KOPT-K1 (cell line): ENCODE data around the gene KCNJ6.
"Not testable (repeated sequence)": the region's sequence is repeated elsewhere in the genome, so short reads cannot be mapped to it uniquely, and the experiment has no call there.

ENCODE experiments used
- H3K27ac ChIP-seq: fragments of 200-600 bp; sonication (generic); 2 replicates; pipeline ENCODE4 v1.5.1; 2016; ENCODE audit warnings: antibody characterized with exemption, mild to moderate bottlenecking, low read depth, low read length; ENCODE audit not compliant: poor library complexity, severe bottlenecking
- H3K36me3 ChIP-seq: fragments of 200-600 bp; sonication (generic); 2 replicates; pipeline ENCODE4 v1.5.1; 2017; ENCODE audit warnings: antibody characterized with exemption, mild to moderate bottlenecking, low read length, moderate library complexity; ENCODE audit not compliant: insufficient read depth
- H3K9me3 ChIP-seq: fragments of 200-600 bp; sonication (generic); 2 replicates; pipeline ENCODE4 v1.5.1; 2017; ENCODE audit warnings: antibody characterized with exemption, low read length, mild to moderate bottlenecking; ENCODE audit not compliant: insufficient read depth, poor library complexity, severe bottlenecking

The KCNJ6 gene

GRCh38 chr21:37619464-37619974 is 296.7 kb downstream of the KCNJ6 start:
- Histone ChIP-seq H3K36me3 (no peaks in the 10 kb centered on the region), H3K9me3 (no peaks in the 10 kb centered on the region), H3K27ac (no peak overlapping the region)

GRCh38 chr21:37618081-37618480 is 298.2 kb downstream of the KCNJ6 start:
- no peaks in the 10 kb centered on the region for H3K36me3 ChIP-seq
- no peaks in the 10 kb centered on the region for H3K9me3 ChIP-seq
- H3K27ac ChIP-seq = no peak overlapping the region

DNA sequence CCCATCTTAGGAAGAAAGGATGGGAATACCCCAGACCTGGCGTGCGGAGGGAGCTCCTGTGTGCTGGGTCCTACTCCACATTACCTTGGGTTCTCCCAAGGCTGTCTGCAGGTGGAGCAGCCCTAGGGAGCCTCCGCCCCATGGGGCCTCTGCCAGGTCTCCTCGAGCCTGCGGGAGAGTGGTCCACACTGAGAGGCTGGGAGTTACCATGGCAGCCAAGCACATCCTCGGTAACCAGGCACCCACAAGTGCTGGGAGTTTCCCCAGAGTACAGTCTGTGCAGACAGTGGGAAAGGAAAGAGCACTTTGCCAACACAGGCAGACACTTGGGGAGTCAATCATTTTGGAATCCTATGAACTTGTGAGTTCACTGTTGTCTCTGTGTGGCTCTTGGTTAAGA is 300.3 kb downstream of the KCNJ6 start:
- Histone ChIP-seq H3K27ac (no peak overlapping the region), H3K9me3 (no peaks in the 10 kb centered on the region), H3K36me3 (no peaks in the 10 kb centered on the region)

GRCh38 chr21:37614351-37614875 is 301.8 kb downstream of the KCNJ6 start:
- H3K36me3 ChIP-seq = no peaks in the 10 kb centered on the region
- no peak overlapping the region for H3K27ac ChIP-seq
- H3K9me3 ChIP-seq = no peaks in the 10 kb centered on the region

DNA sequence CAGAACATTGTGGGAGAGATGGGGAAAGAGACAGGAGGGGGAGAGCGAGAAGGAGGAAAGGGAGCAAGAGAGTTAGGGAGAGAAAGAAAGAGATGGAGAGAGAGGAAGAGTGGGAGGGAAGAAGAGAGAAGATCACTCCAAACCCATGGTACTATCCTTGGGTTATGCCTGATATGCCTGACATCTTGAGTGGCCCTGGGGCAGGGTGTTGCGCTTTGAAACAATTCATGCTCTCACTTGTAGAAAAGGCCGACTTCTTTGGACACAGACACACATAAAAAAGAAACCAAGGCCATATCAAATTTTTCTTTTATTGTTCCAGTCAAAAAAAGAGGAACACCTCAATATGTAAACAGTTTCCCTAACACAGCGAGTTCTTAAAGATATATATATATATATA is 309.2 kb downstream of the KCNJ6 start:
- Histone ChIP-seq H3K36me3 (no peaks in the 10 kb centered on the region), H3K27ac (no peak overlapping the region)

GRCh38 chr21:37606549-37606948 is 309.7 kb downstream of the KCNJ6 start:
- no peaks in the 10 kb centered on the region for H3K9me3 ChIP-seq
- H3K27ac ChIP-seq = no peak overlapping the region
- no peaks in the 10 kb centered on the region for H3K36me3 ChIP-seq

More for the DNA sequence above, 309.2 kb downstream of the KCNJ6 start:
- no peaks in the 10 kb centered on the region for H3K9me3 ChIP-seq

DNA sequence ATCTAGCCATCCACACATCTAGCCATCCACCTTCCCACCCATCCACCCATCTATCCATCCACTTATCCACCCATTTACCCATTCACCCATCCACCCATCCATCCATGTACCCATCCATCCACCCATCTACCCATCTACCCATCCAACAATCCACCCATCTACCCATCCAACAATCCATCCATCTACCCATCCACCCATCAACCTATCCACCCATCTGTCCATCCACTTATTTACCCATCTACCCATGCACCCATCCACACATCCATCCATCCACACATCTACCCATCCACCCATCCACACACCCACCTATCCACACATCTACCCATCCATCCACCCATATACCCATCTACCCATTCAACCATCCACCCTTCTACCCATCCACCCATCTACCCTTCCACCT is 311.3 kb downstream of the KCNJ6 start:
- no peaks in the 10 kb centered on the region for H3K9me3 ChIP-seq
- no peaks in the 10 kb centered on the region for H3K36me3 ChIP-seq
- no peak overlapping the region for H3K27ac ChIP-seq

GRCh38 chr21:37603129-37603528 is 313.1 kb downstream of the KCNJ6 start:
- Histone ChIP-seq H3K27ac (no peak overlapping the region), H3K9me3 (no peaks in the 10 kb centered on the region), H3K36me3 (no peaks in the 10 kb centered on the region)

GRCh38 chr21:37601915-37602314 is 314.3 kb downstream of the KCNJ6 start:
- H3K27ac ChIP-seq = no peak overlapping the region
- no peaks in the 10 kb centered on the region for H3K36me3 ChIP-seq
- peaks cover 3% of the 10 kb centered on the region for H3K9me3 ChIP-seq

DNA sequence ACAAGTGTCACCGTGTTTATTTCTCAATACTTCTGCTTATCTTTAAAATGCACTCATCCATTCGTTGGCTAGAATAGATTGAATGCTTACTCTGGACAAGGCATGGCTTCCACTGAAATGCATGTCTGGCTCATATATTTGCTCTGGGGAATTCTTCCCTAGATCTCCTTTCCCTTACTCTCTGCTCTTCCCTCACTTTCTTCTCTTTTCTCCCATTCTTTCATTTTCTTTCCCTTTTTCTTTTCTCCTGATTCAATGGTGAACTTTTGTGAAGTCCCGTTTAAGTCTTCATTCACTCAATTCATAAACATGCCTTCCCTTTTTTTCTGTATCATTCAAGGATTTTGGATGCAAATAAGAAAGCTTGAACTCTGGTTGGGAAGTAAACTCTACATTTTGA is 315.2 kb downstream of the KCNJ6 start:
- peaks cover 3% of the 10 kb centered on the region for H3K9me3 ChIP-seq
- H3K36me3 ChIP-seq = no peaks in the 10 kb centered on the region
- no peak overlapping the region for H3K27ac ChIP-seq

DNA sequence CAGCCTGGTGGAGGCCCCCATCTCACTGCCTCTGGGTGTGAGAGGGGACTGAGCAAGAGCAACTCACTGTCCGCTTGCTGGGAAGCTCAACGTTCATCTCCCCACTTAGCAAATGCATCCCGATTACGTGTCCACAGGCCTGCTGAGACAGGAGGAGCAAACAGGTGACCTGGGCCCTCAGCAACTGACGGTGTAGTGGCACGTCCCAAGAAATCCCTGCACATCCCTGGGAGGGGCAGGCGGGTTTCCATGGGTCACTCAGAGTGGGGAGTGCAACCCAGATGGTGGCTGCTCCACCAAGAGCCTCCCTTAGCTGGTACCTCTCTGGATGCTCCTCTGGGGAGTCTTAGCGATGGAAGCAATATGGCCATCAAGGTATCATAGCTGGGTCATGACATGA is 320.3 kb downstream of the KCNJ6 start:
- Histone ChIP-seq H3K9me3 (peaks cover 3% of the 10 kb centered on the region), H3K27ac (no peak overlapping the region), H3K36me3 (no peaks in the 10 kb centered on the region)

- Histone ChIP-seq H3K9me3 (peaks cover 3% of the 10 kb centered on the region), H3K36me3 (no peaks in the 10 kb centered on the region), H3K27ac (no peak overlapping the region)
These were observed 321.7 kb downstream of the KCNJ6 start for GRCh38 chr21:37594472-37594951.

GRCh38 chr21:37593740-37594471 is 322.4 kb downstream of the KCNJ6 start:
- peaks cover 3% of the 10 kb centered on the region for H3K9me3 ChIP-seq
- no peak overlapping the region for H3K27ac ChIP-seq
- no peaks in the 10 kb centered on the region for H3K36me3 ChIP-seq

GRCh38 chr21:37593015-37593414 is 323.2 kb downstream of the KCNJ6 start:
- H3K27ac ChIP-seq = no peak overlapping the region
- H3K9me3 ChIP-seq = peaks cover 3% of the 10 kb centered on the region
- H3K36me3 ChIP-seq = no peaks in the 10 kb centered on the region

- peaks cover 3% of the 10 kb centered on the region for H3K9me3 ChIP-seq
- no peak overlapping the region for H3K27ac ChIP-seq
- no peaks in the 10 kb centered on the region for H3K36me3 ChIP-seq
These were observed 323.8 kb downstream of the KCNJ6 start for GRCh38 chr21:37592496-37592895.

GRCh38 chr21:37591994-37592393 is 324.3 kb downstream of the KCNJ6 start:
- H3K36me3 ChIP-seq, H3K9me3 ChIP-seq, H3K27ac ChIP-seq: not testable (repeated sequence)
